Panc1 (cell line): ENCODE results near the gene ZNF665.

Experiments used
- CTCF ChIP-seq: fragments of 450-650 bp; IDR thresholded peaks from 2 replicates; pipeline ENCODE4 v1.5.1; 2017; ENCODE audit warnings: mild to moderate bottlenecking
- POLR2AphosphoS5 ChIP-seq: IDR thresholded peaks from 2 replicates; pipeline ENCODE4 v1.6.1; 2012; ENCODE audit warnings: mild to moderate bottlenecking, low read depth, low read length, moderate library complexity
- REST ChIP-seq, 2 experiments: IDR thresholded peaks; 2 replicates each; pipeline ENCODE4 v1.6.1; 2011 to 2012; ENCODE audit warnings: low read depth in 2 of 2, control low read depth in 1 of 2, low read length in 1 of 2, mild to moderate bottlenecking in 1 of 2, moderate library complexity in 1 of 2; ENCODE audit not compliant: insufficient read depth in 1 of 2

DNA sequence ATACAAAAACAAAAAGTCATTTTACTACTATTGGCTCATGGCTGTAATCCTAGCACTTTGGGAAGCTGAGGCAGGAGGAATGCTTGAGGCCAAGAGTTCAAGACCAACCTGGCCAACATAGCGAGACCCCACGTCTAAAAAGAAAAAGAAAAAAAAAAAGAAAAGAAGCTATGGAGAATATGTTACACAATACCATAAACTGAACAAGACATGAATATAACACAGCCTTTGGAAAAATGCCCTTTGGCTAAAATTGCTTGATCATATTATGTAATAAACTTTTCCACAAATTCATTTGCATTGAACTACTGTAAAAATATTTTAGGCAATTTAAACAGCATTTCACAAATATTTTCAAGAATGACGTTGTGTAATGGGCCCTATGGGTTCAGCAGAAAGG is 56.7 kb downstream of the ZNF665 start:
- TF ChIP-seq POLR2AphosphoS5 (no peak), CTCF (no peak), REST (IDR thresholded peaks at IDR 0.05; ENCODE audit: insufficient read depth in 1 of 2, low read depth in 2 of 2, low read length in 1 of 2) (no peak)
